ENCODE results near the gene CES2. TPM values are rescaled to one million over a fixed set of nuclear protein-coding genes. Genes with fewer than 3 reads are reported as not detected.
"Not testable (repeated sequence)": the region's sequence is repeated elsewhere in the genome, so short reads cannot be mapped to it uniquely, and the experiment has no call there.

The CES2 gene
- total and polyA plus RNA-seq, 8 donors, result 16.9 to 893 (median 37.8) TPM

- Histone ChIP-seq H3K27ac (no peak overlapping the region), H3K36me3 (no peaks in the 10 kb centered on the region), H3K27me3 (no peaks in the 10 kb centered on the region), H3K9me3 (no peaks in the 10 kb centered on the region), H3K4me3 (no peak overlapping the region), H3K4me1 (no peaks in the 10 kb centered on the region)
- no peak for TF ChIP-seq POLR2A (IDR thresholded peaks at IDR 0.05)
- TF ChIP-seq EP300 (IDR thresholded peaks at IDR 0.05), result no peak
- TF ChIP-seq POLR2AphosphoS5 (IDR thresholded peaks at IDR 0.05), result no peak
- TF ChIP-seq, protein P1, sequence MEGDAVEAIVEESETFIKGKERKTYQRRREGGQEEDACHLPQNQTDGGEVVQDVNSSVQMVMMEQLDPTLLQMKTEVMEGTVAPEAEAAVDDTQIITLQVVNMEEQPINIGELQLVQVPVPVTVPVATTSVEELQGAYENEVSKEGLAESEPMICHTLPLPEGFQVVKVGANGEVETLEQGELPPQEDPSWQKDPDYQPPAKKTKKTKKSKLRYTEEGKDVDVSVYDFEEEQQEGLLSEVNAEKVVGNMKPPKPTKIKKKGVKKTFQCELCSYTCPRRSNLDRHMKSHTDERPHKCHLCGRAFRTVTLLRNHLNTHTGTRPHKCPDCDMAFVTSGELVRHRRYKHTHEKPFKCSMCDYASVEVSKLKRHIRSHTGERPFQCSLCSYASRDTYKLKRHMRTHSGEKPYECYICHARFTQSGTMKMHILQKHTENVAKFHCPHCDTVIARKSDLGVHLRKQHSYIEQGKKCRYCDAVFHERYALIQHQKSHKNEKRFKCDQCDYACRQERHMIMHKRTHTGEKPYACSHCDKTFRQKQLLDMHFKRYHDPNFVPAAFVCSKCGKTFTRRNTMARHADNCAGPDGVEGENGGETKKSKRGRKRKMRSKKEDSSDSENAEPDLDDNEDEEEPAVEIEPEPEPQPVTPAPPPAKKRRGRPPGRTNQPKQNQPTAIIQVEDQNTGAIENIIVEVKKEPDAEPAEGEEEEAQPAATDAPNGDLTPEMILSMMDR (IDR thresholded peaks at IDR 0.05), result no peak
- WGBS, 5 donors, result 70 to 90% (median 88%) methylated on average over 4 of the region's 4 CpGs
- intact Hi-C loops (cut with DNase I; ENCODE audit: low total_unique reads), result no loop called here
- no peak for DNase-seq
Measured at GRCh38 chr16:66984892-66985311, 49.6 kb downstream of the CES2 start.

GRCh38 chr16:66986559-66986958 is 51.2 kb downstream of the CES2 start:
- H3K4me1 ChIP-seq, result no peaks in the 10 kb centered on the region
- intact Hi-C loops (cut with DNase I; ENCODE audit: low total_unique reads), result no loop called here
- no peaks in the 10 kb centered on the region for H3K27me3 ChIP-seq
- H3K27ac ChIP-seq, result no peak overlapping the region
- 75 to 97% (median 93%) methylated on average over 6 of the region's 6 CpGs for WGBS, 5 donors
- no peaks in the 10 kb centered on the region for H3K36me3 ChIP-seq
- H3K4me3 ChIP-seq, result no peak overlapping the region
- no peak for DNase-seq
- no peaks in the 10 kb centered on the region for H3K9me3 ChIP-seq
- TF ChIP-seq, protein P1 (IDR thresholded peaks at IDR 0.05), result no peak
- no peak for TF ChIP-seq POLR2AphosphoS5 (IDR thresholded peaks at IDR 0.05)
- no peak for TF ChIP-seq POLR2A (IDR thresholded peaks at IDR 0.05)
- no peak for TF ChIP-seq EP300 (IDR thresholded peaks at IDR 0.05)

- H3K27me3 ChIP-seq, result no peaks in the 10 kb centered on the region
- intact Hi-C loops (cut with DNase I; ENCODE audit: low total_unique reads), result no loop called here
- no peaks in the 10 kb centered on the region for H3K4me1 ChIP-seq
- H3K9me3 ChIP-seq, result no peaks in the 10 kb centered on the region
- TF ChIP-seq POLR2A (IDR thresholded peaks at IDR 0.05) (no peak), EP300 (IDR thresholded peaks at IDR 0.05) (no peak), POLR2AphosphoS5 (IDR thresholded peaks at IDR 0.05) (no peak)
- TF ChIP-seq, protein P1 (IDR thresholded peaks at IDR 0.05), result no peak
- H3K36me3 ChIP-seq, result no peaks in the 10 kb centered on the region
- whole genome bisulfite sequencing, 5 donors, result 64 to 76% (median 75%) methylated on average over 11 of the region's 11 CpGs
- H3K4me3 ChIP-seq, result no peak within 1 kb of the TSS
- H3K27ac ChIP-seq, result no peak within 1 kb of the TSS
- DNase-seq, result peak in 1 of 2 donors; percentile 29
Measured at GRCh38 chr16:66988197-66988788, 53.0 kb downstream of the CES2 start, which contains the start of gene CES4A. Gene CES4A, plus strand, starts transcription at chr16:66988589. Its CDS starts 184 bp downstream, at chr16:66988773.

DNA sequence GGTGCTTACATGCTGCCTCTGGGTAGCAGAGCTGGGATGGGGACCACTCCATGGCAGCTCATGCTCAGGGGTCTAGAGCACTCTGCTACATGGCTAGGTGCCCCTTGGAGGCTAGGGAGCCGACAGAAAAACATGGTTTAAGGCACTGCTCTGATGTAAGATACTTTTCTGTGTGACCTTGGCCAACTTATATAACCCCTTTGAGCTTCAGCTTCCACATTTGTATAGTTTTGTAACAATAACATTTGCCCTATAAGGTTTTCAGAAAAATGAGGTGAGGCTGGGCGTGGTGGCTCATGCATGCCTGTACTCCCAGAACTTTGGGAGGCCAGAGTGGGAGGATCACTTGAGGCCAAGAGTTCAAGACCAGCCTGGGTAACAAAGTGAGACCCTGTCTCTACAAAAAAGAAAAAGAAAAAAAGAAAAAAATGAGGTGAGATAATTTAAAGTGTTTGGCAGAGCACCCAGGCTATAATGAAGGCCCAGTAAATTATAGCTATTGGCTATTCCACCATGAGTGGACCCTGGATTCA is 56.3 kb downstream of the CES2 start:
- no peak overlapping the region for H3K27ac ChIP-seq
- no peak for DNase-seq
- no peaks in the 10 kb centered on the region for H3K9me3 ChIP-seq
- intact Hi-C loops (cut with DNase I; ENCODE audit: low total_unique reads), result no loop called here
- peaks cover 1 to 10% (median 8%) of the 10 kb centered on the region in 4 donors for H3K4me1 ChIP-seq
- H3K36me3 ChIP-seq, result no peaks in the 10 kb centered on the region
- no peak for TF ChIP-seq POLR2AphosphoS5 (IDR thresholded peaks at IDR 0.05)
- TF ChIP-seq EP300 (IDR thresholded peaks at IDR 0.05), result no peak
- no peak for TF ChIP-seq POLR2A (IDR thresholded peaks at IDR 0.05)
- TF ChIP-seq, protein P1 (IDR thresholded peaks at IDR 0.05), result no peak
- H3K27me3 ChIP-seq, result no peaks in the 10 kb centered on the region
- 77 to 92% (median 82%) methylated on average over 2 of the region's 2 CpGs for WGBS, 5 donors
- no peak overlapping the region for H3K4me3 ChIP-seq

- DNase-seq; H3K27me3 ChIP-seq; H3K4me3 ChIP-seq; H3K9me3 ChIP-seq; intact Hi-C loops (cut with DNase I; ENCODE audit: low total_unique reads); H3K27ac ChIP-seq; H3K36me3 ChIP-seq: not testable (repeated sequence)
- WGBS, 5 donors, result 92 to 94% (median 93%) methylated on average over 12 of the region's 12 CpGs
- peaks cover 5 to 18% (median 11%) of the 10 kb centered on the region in 4 donors for H3K4me1 ChIP-seq
Measured at GRCh38 chr16:66993558-66993957, 58.2 kb downstream of the CES2 start.

Measured in stomach (tissue), 9 donors.